Osteoblast (primary cell): ENCODE data around the gene GSN. TPM values are rescaled to one million over a fixed set of nuclear protein-coding genes. Genes with fewer than 3 reads are reported as not detected.

Experiments used
- DNase-seq: peaks from one replicate; pipeline ENCODE4 v3.0.0; 2011; ENCODE audit warnings: low spot score, mixed read lengths; ENCODE audit not compliant: insufficient read length; ENCODE audit errors: missing footprints
- H2AFZ ChIP-seq: 2 replicates; pipeline ENCODE4 v1.6.0; 2011; ENCODE audit warnings: mild to moderate bottlenecking, low read length
- H3K27ac ChIP-seq: 2 replicates; pipeline ENCODE4 v1.5.1; 2011; ENCODE audit warnings: mild to moderate bottlenecking, low read depth, low read length, moderate library complexity
- H3K27me3 ChIP-seq: 2 replicates; pipeline ENCODE4 v1.6.0; 2012; ENCODE audit warnings: mild to moderate bottlenecking, control low read depth, inconsistent platforms, low read length, moderate library complexity; ENCODE audit not compliant: insufficient read depth
- H3K36me3 ChIP-seq: 2 replicates; pipeline ENCODE4 v1.5.1; 2011; ENCODE audit warnings: mild to moderate bottlenecking, low read length, control low read depth, moderate library complexity; ENCODE audit not compliant: insufficient read depth
- H3K4me1 ChIP-seq: 2 replicates; pipeline ENCODE4 v1.5.1; 2011; ENCODE audit warnings: mild to moderate bottlenecking, low read length, control low read depth, moderate library complexity; ENCODE audit not compliant: insufficient read depth
- H3K4me2 ChIP-seq: 2 replicates; pipeline ENCODE4 v1.6.0; 2011; ENCODE audit warnings: mild to moderate bottlenecking, low read length; ENCODE audit not compliant: insufficient read depth
- H3K4me3 ChIP-seq: fragments of 200-600 bp; sonication (generic); 3 replicates; pipeline ENCODE4 v1.5.1; 2012; ENCODE audit warnings: mild to moderate bottlenecking, low read length, inconsistent platforms; ENCODE audit not compliant: insufficient read depth
- H3K79me2 ChIP-seq: 2 replicates; pipeline ENCODE4 v1.6.0; 2012; ENCODE audit warnings: mild to moderate bottlenecking, low read length, control low read depth, inconsistent platforms; ENCODE audit not compliant: insufficient read depth
- H3K9me3 ChIP-seq: 2 replicates; pipeline ENCODE4 v1.5.1; 2011; ENCODE audit warnings: low read depth, low read length, control low read depth
- H4K20me1 ChIP-seq: 2 replicates; pipeline ENCODE4 v1.6.0; 2012; ENCODE audit warnings: mild to moderate bottlenecking, low read length, control low read depth; ENCODE audit not compliant: insufficient read depth
- CTCF ChIP-seq: IDR thresholded peaks from 2 replicates; pipeline ENCODE4 v1.5.1; 2011; ENCODE audit warnings: mild to moderate bottlenecking, low read depth, low read length, moderate library complexity; ENCODE audit errors: extremely low read depth
- total RNA-seq: library from RNA; depleted of rRNA; stranded (reverse); fragments of >200 nt; gene quantifications from 2 replicates; pipeline ENCODE4 v1.2.3, GENCODE V29; 2012

Gene GSN
- total RNA-seq, 1 donor = 372 TPM

DNA sequence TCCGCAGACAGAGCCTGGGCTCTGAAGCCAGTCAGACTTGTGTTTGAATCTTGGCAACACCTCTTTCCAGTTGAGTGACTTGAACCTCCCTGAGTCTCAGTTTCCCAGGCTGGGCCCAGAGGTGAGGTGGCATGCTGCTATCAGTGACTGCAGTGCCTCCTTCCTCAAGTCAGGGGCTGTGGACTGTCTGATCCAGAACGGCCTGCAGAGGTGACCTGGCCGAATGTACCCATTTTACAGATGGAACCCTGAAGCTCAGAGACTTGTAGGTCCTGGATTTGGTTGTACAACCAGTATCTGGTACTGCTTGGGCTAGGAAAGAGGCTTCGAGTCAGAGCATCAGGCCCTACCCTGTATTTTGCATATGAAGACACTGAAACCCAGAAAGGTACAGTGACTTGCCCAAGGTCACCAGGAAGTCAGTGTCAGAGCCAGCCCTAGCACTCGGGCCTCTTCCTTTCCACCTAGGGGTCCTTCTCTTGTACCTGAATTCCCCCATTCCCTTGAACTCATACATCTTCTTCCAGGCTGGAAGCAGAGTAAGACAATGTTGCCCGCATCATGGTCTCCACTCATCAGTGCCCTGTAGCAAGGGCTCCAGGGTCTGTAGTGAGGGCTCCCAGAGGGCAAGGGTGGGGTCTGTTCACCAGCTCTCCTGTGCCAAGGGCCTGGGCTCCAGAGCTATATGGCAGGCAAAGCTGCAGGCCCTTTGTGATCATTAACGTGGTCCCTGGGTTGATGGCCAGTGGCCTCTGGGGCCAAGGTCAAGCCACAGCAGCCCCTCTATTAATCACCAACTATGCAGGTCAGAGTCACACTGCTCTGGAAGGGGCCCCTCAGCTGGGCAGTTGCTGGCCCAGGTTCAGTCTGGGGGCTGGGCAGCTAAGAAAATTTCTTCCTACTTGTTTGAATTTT lies 28.5 kb downstream of the GSN start:
- H3K36me3 ChIP-seq = peaks cover 21% of the 10 kb centered on the region
- no peak overlapping the region for H3K27ac ChIP-seq
- H3K9me3 ChIP-seq = no peaks in the 10 kb centered on the region
- DNase-seq = no peak
- no peak overlapping the region for H3K4me3 ChIP-seq
- no peaks in the 10 kb centered on the region for H3K27me3 ChIP-seq
- no peak overlapping the region for H2AFZ ChIP-seq
- peaks cover 38% of the 10 kb centered on the region for H4K20me1 ChIP-seq
- peaks cover 72% of the 10 kb centered on the region for H3K79me2 ChIP-seq
- peaks cover 18% of the 10 kb centered on the region for H3K4me1 ChIP-seq
- H3K4me2 ChIP-seq = no peak overlapping the region
- no peak for TF ChIP-seq CTCF

DNA sequence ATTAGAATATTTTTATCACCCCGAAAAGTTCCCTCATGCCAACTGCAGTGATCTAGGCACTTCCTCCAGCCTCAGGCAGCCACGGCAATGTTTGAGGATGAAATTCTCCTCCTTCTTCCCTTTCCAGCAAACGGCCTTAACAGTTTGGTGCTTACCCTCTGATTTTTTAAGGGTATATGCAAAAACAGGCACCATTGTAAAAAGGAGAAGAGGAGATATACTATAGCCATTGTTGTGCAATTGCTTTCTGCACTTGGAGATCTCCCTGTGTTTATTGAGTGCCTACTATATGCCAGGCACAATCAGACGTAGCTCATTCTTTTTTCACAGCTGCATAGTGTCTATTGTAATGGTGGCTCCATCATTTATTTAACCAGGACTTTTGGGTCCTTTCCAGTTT lies 29.4 kb downstream of the GSN start:
- no peak for DNase-seq
- Histone ChIP-seq H2AFZ (no peak overlapping the region), H3K4me1 (peaks cover 18% of the 10 kb centered on the region), H4K20me1 (peaks cover 42% of the 10 kb centered on the region), H3K79me2 (peaks cover 71% of the 10 kb centered on the region), H3K27ac (no peak overlapping the region), H3K9me3 (no peaks in the 10 kb centered on the region), H3K4me2 (no peak overlapping the region), H3K4me3 (no peak overlapping the region), H3K27me3 (no peaks in the 10 kb centered on the region), H3K36me3 (peaks cover 28% of the 10 kb centered on the region)
- no peak for TF ChIP-seq CTCF

- peaks cover 67% of the 10 kb centered on the region for H3K79me2 ChIP-seq
- H3K27me3 ChIP-seq = no peaks in the 10 kb centered on the region
- H3K4me2 ChIP-seq = no peak overlapping the region
- H3K9me3 ChIP-seq = no peaks in the 10 kb centered on the region
- no peak for TF ChIP-seq CTCF
- peaks cover 38% of the 10 kb centered on the region for H4K20me1 ChIP-seq
- peaks cover 18% of the 10 kb centered on the region for H3K4me1 ChIP-seq
- peak; percentile 86 for DNase-seq
- H3K36me3 ChIP-seq = peaks cover 29% of the 10 kb centered on the region
- H2AFZ ChIP-seq = peak overlapping the region; percentile 17
- H3K27ac ChIP-seq = peak overlapping the region; percentile 50
- no peak overlapping the region for H3K4me3 ChIP-seq
Measured at GRCh38 chr9:121298016-121298538, 30.1 kb downstream of the GSN start.

GRCh38 chr9:121298689-121299466 lies 30.9 kb downstream of the GSN start:
- peaks cover 18% of the 10 kb centered on the region for H3K4me1 ChIP-seq
- peak overlapping the region; percentile 50 for H3K27ac ChIP-seq
- H2AFZ ChIP-seq = peak overlapping the region; percentile 17
- H3K4me2 ChIP-seq = peak overlapping the region; percentile 84
- no peaks in the 10 kb centered on the region for H3K9me3 ChIP-seq
- H4K20me1 ChIP-seq = peaks cover 36% of the 10 kb centered on the region
- peak overlapping the region; percentile 67 for H3K4me3 ChIP-seq
- H3K27me3 ChIP-seq = no peaks in the 10 kb centered on the region
- peaks cover 62% of the 10 kb centered on the region for H3K79me2 ChIP-seq
- TF ChIP-seq CTCF = no peak
- peaks cover 37% of the 10 kb centered on the region for H3K36me3 ChIP-seq
- DNase-seq = peak; percentile 96
